ENCODE data around the gene TXNL4A.

GRCh38 chr18:79974025-79974654, 14.2 kb downstream of the TXNL4A start:
- no peak for TF ChIP-seq HNF4G (IDR thresholded peaks at IDR 0.05)
- no peak for TF ChIP-seq CTCF (IDR thresholded peaks at IDR 0.05; ENCODE audit: low read depth, low read length, missing input control)
- no peak for TF ChIP-seq EGR1 (IDR thresholded peaks at IDR 0.05; ENCODE audit: low read depth in 2 of 2)
- no peak for TF ChIP-seq MAX (IDR thresholded peaks at IDR 0.05)
- TF ChIP-seq TAF1 (conservative IDR thresholded peaks at IDR 0.05): no peak
- no peak for TF ChIP-seq JUND (IDR thresholded peaks at IDR 0.05)
- TF ChIP-seq FOXA2 (IDR thresholded peaks at IDR 0.05): no peak

All from liver (tissue), 3 donors.